GM19043 (cell line): ENCODE data around the gene SYNC.
"Not testable (repeated sequence)": the region's sequence is repeated elsewhere in the genome, so short reads cannot be mapped to it uniquely, and the experiment has no call there.

Experiments used
- ATAC-seq: cut with Tn5 transposase; IDR thresholded peaks from one replicate; pipeline ENCODE4 v1.9.1; 2021; ENCODE audit warnings: low read depth; ENCODE audit not compliant: unreplicated experiment

Gene SYNC

GRCh38 chr1:32724678-32725614 lies 22.4 kb upstream of the SYNC start:
- no peak for ATAC-seq

- ATAC-seq, result no peak
Observed at GRCh38 chr1:32719681-32720275, 17.2 kb upstream of the SYNC start.

- ATAC-seq, result no peak
Observed at GRCh38 chr1:32718527-32718926, 16.0 kb upstream of the SYNC start.

GRCh38 chr1:32718036-32718435 lies 15.5 kb upstream of the SYNC start:
- no peak for ATAC-seq

GRCh38 chr1:32717503-32717902 lies 14.9 kb upstream of the SYNC start:
- ATAC-seq, result no peak

- ATAC-seq, result no peak
Observed at GRCh38 chr1:32716312-32717148, 14.0 kb upstream of the SYNC start.

- no peak for ATAC-seq
Observed at GRCh38 chr1:32715901-32716311, 13.3 kb upstream of the SYNC start.

GRCh38 chr1:32714277-32714676 lies 11.7 kb upstream of the SYNC start:
- no peak for ATAC-seq

- no peak for ATAC-seq
Observed at GRCh38 chr1:32713081-32713480, 10.5 kb upstream of the SYNC start.

- not testable (repeated sequence) for ATAC-seq
Observed at GRCh38 chr1:32711221-32711620, 8.7 kb upstream of the SYNC start.

GRCh38 chr1:32709476-32709875 lies 6.9 kb upstream of the SYNC start:
- no peak for ATAC-seq

GRCh38 chr1:32709075-32709474 lies 6.5 kb upstream of the SYNC start:
- no peak for ATAC-seq

- no peak for ATAC-seq
Observed at GRCh38 chr1:32706491-32706890, 3.9 kb upstream of the SYNC start.

- ATAC-seq, result no peak
Observed at GRCh38 chr1:32705516-32705915, 2.9 kb upstream of the SYNC start.

- ATAC-seq, result no peak
Observed at GRCh38 chr1:32703479-32704291, 1.1 kb upstream of the SYNC start.

- ATAC-seq, result no peak
Observed at GRCh38 chr1:32701951-32702598, 495 bp downstream of the SYNC start.

GRCh38 chr1:32701421-32701911 lies 1.1 kb downstream of the SYNC start:
- ATAC-seq, result no peak

GRCh38 chr1:32696996-32697395 lies 5.6 kb downstream of the SYNC start:
- ATAC-seq, result not testable (repeated sequence)

GRCh38 chr1:32696041-32696440 lies 6.5 kb downstream of the SYNC start:
- ATAC-seq, result no peak
